IMR-90 (cell line): ENCODE measurements around the gene TMEM135. TPM values are rescaled to one million over a fixed set of nuclear protein-coding genes. Genes with fewer than 3 reads are reported as not detected.

Source experiments
- ATAC-seq: fragments of 200-7000 bp; cut with Tn5 transposase; 2 replicates; pipeline ENCODE4 v1.9.1; 2020; ENCODE audit warnings: low read depth, mild to moderate bottlenecking, moderate library complexity
- BruUV-seq: library from RNA; stranded (reverse); fragments of 400-500 nt; replicated peaks from 2 replicates; lab custom pipeline; 2021; lab: Mats Ljungman, UMichigan
- CTCF ChIA-PET: fragments of 300-600 bp; formaldehyde crosslinking; extraction: SDS; loops from one replicate; lab custom pipeline; 2021; ENCODE audit warnings: antibody characterized with exemption; lab: Yijun Ruan, JAX
- POLR2A ChIA-PET: fragments of 300-600 bp; sonication (Branson Sonifier 250); formaldehyde crosslinking; loops from one replicate; lab custom pipeline; 2022; ENCODE audit warnings: antibody characterized with exemption; ENCODE audit not compliant: unreplicated experiment; lab: Charles Lee
- DNase-seq: peaks from one replicate; pipeline ENCODE4 v3.0.0; 2013
- H2AFZ ChIP-seq: replicated peaks from 2 replicates; pipeline ENCODE3; 2013; ENCODE audit warnings: low read length, mild to moderate bottlenecking; ENCODE audit not compliant: poor library complexity
- H2AK5ac ChIP-seq: 2 replicates; pipeline ENCODE4 v1.6.1; 2013; ENCODE audit warnings: low read depth, low read length, inconsistent platforms
- H2AK9ac ChIP-seq: replicated peaks from 2 replicates; pipeline ENCODE3; 2013; ENCODE audit warnings: mild to moderate bottlenecking, low read depth, low read length, moderate library complexity; ENCODE audit not compliant: poor library complexity
- H2BK120ac ChIP-seq: 2 replicates; pipeline ENCODE4 v1.6.1; 2013; ENCODE audit warnings: low read depth, low read length, inconsistent platforms
- H2BK15ac ChIP-seq: 3 replicates; pipeline ENCODE4 v1.6.1; 2013; ENCODE audit warnings: low read depth, low read length, inconsistent platforms
- H2BK20ac ChIP-seq: 2 replicates; pipeline ENCODE4 v1.6.1; 2013; ENCODE audit warnings: low read depth, mild to moderate bottlenecking, inconsistent platforms, low read length, moderate library complexity
- H2BK5ac ChIP-seq: 2 replicates; pipeline ENCODE4 v1.6.1; 2013; ENCODE audit warnings: mild to moderate bottlenecking, low read depth, low read length, inconsistent platforms; ENCODE audit not compliant: poor library complexity, severe bottlenecking
- H3K14ac ChIP-seq: replicated peaks from 2 replicates; pipeline ENCODE4 v1.6.1; 2013; ENCODE audit warnings: low read depth, low read length, inconsistent platforms
- H3K18ac ChIP-seq: 2 replicates; pipeline ENCODE4 v1.6.1; 2013; ENCODE audit warnings: low read depth, low read length, control low read depth
- H3K23ac ChIP-seq: 2 replicates; pipeline ENCODE4 v1.6.1; 2013; ENCODE audit warnings: low read depth, low read length, inconsistent platforms
- H3K27ac ChIP-seq: 2 replicates; pipeline ENCODE4 v1.5.1; 2013; ENCODE audit warnings: mild to moderate bottlenecking, control low read depth, low read length; ENCODE audit not compliant: insufficient read depth
- H3K27me3 ChIP-seq: 2 replicates; pipeline ENCODE4 v1.6.1; 2013; ENCODE audit warnings: low read length; ENCODE audit not compliant: control insufficient read depth, insufficient read depth
- H3K36me3 ChIP-seq: 2 replicates; pipeline ENCODE4 v1.6.1; 2013; ENCODE audit warnings: low read length, mixed read lengths; ENCODE audit not compliant: control insufficient read depth, insufficient read depth
- H3K4ac ChIP-seq: 2 replicates; pipeline ENCODE4 v1.6.1; 2013; ENCODE audit warnings: low read depth, low read length, inconsistent platforms
- H3K4me1 ChIP-seq: 2 replicates; pipeline ENCODE4 v1.6.1; 2013; ENCODE audit warnings: low read length, mixed read lengths; ENCODE audit not compliant: control insufficient read depth, insufficient read depth
- H3K4me2 ChIP-seq: 2 replicates; pipeline ENCODE4 v1.6.1; 2013; ENCODE audit warnings: low read depth, mild to moderate bottlenecking, control low read depth, low read length, moderate library complexity
- H3K4me3 ChIP-seq: 2 replicates; pipeline ENCODE4 v1.5.1; 2013; ENCODE audit warnings: low read depth, mild to moderate bottlenecking, control low read depth, low read length, moderate library complexity; ENCODE audit not compliant: insufficient read depth
- H3K56ac ChIP-seq: 2 replicates; pipeline ENCODE4 v1.6.1; 2013; ENCODE audit warnings: low read length, inconsistent platforms; ENCODE audit not compliant: insufficient read depth; ENCODE audit errors: extremely low read depth
- H3K79me1 ChIP-seq, 2 experiments: 2 replicates each; pipeline ENCODE4 v1.6.1; 2013; ENCODE audit warnings: low read length in 2 of 2, inconsistent platforms in 1 of 2, low read depth in 1 of 2
- H3K9ac ChIP-seq: 2 replicates; pipeline ENCODE4 v1.6.1; 2013; ENCODE audit warnings: low read depth, low read length, control low read depth
- H3K9me1 ChIP-seq: 2 replicates; pipeline ENCODE4 v1.6.1; 2013; ENCODE audit warnings: low read length, inconsistent platforms; ENCODE audit not compliant: insufficient read depth
- H3K9me3 ChIP-seq: 2 replicates; pipeline ENCODE4 v1.6.1; 2013; ENCODE audit warnings: low read length; ENCODE audit not compliant: control insufficient read depth, insufficient read depth
- H4K20me1 ChIP-seq: 2 replicates; pipeline ENCODE4 v1.6.1; 2013; ENCODE audit warnings: low read length, inconsistent platforms; ENCODE audit not compliant: insufficient read depth
- H4K5ac ChIP-seq: 2 replicates; pipeline ENCODE4 v1.6.1; 2013; ENCODE audit warnings: mild to moderate bottlenecking, low read depth, low read length, control low read depth
- H4K8ac ChIP-seq, 2 experiments: 2 replicates each; pipeline ENCODE4 v1.6.1; 2013; ENCODE audit warnings: low read depth in 2 of 2, low read length in 2 of 2, control low read depth in 1 of 2, inconsistent platforms in 1 of 2
- H4K91ac ChIP-seq: 2 replicates; pipeline ENCODE4 v1.6.1; 2013; ENCODE audit warnings: low read depth, low read length, inconsistent platforms; ENCODE audit not compliant: insufficient read depth
- BHLHE40 ChIP-seq: fragments of 150-350 bp; IDR thresholded peaks from 2 replicates; pipeline ENCODE4 v1.6.1; 2016; ENCODE audit warnings: mild to moderate bottlenecking, low read depth, low read length
- CEBPB ChIP-seq: IDR thresholded peaks from 2 replicates; pipeline ENCODE4 v1.6.1; 2012; ENCODE audit warnings: low read depth, low read length, improper control_type of control experiment
- CHD1 ChIP-seq: IDR thresholded peaks from 2 replicates; pipeline ENCODE4 v1.6.1; 2012; ENCODE audit warnings: low read depth, low read length, improper control_type of control experiment
- FOS ChIP-seq: fragments of 150-350 bp; IDR thresholded peaks from 2 replicates; pipeline ENCODE4 v1.6.1; 2016; ENCODE audit warnings: low read depth, low read length
- MAZ ChIP-seq: IDR thresholded peaks from 2 replicates; pipeline ENCODE4 v1.6.1; 2012; ENCODE audit warnings: low read depth, mild to moderate bottlenecking, low read length, improper control_type of control experiment, moderate library complexity, borderline replicate concordance
- MXI1 ChIP-seq: IDR thresholded peaks from 2 replicates; pipeline ENCODE4 v1.6.1; 2012; ENCODE audit warnings: low read depth, mild to moderate bottlenecking, low read length, moderate library complexity, borderline replicate concordance
- RAD21 ChIP-seq: IDR thresholded peaks from 2 replicates; pipeline ENCODE4 v1.6.1; 2012; ENCODE audit warnings: low read length, improper control_type of control experiment
- RCOR1 ChIP-seq: IDR thresholded peaks from 2 replicates; pipeline ENCODE4 v1.6.1; 2012; ENCODE audit warnings: mild to moderate bottlenecking, low read length, improper control_type of control experiment; ENCODE audit not compliant: insufficient replicate concordance
- RFX5 ChIP-seq: IDR thresholded peaks from 2 replicates; pipeline ENCODE4 v1.8.0; 2012; ENCODE audit warnings: low read depth, mild to moderate bottlenecking, low read length, moderate library complexity
- SMC3 ChIP-seq: fragments of 150-350 bp; IDR thresholded peaks from 2 replicates; pipeline ENCODE4 v1.6.1; 2016; ENCODE audit warnings: low read depth, mild to moderate bottlenecking, antibody characterized with exemption, low read length, moderate library complexity
- WGBS, 2 experiments: methylation state at CpG; one replicate each; pipeline versions ENCODE4 v1.1.5 to v1.1.7; 2013; ENCODE audit warnings: missing lambda C conversion rate in 2 of 2; ENCODE audit not compliant: insufficient read length in 1 of 2; ENCODE audit errors: extremely low coverage in 2 of 2; 5-methylcytosine and 5-hydroxymethylcytosine counted together
- dilution Hi-C: fragments of 300-500 bp; cut with HindIII; formaldehyde crosslinking; loops from one replicate; pipeline ENCODE4 v1.14.3; 2018; ENCODE audit warnings: low sequenced_read_pairs; ENCODE audit not compliant: unreplicated experiment
- in situ Hi-C: fragments of 300-500 bp; cut with MboI; formaldehyde crosslinking; loops from 3 replicates; pipeline ENCODE4 v1.14.3; 2019; ENCODE audit warnings: low sequenced_read_pairs, inconsistent platforms, mixed read lengths
- intact Hi-C: fragments of 100-400 bp; cut with micrococcal nuclease; formaldehyde crosslinking; loops from 2 replicates; pipeline ENCODE4 v1.10.0; 2022
- polyA plus RNA-seq, 3 experiments: library from polyadenylated mRNA; depleted of rRNA; stranded (reverse); fragments of >200 nt; gene quantifications; 2 replicates each; pipeline ENCODE4 v1.2.3, GENCODE V29; 2012; ENCODE audit warnings: low replicate concordance in 1 of 3
- total RNA-seq: library from RNA; depleted of rRNA; stranded (reverse); fragments of >200 nt; gene quantifications from 2 replicates; pipeline ENCODE4 v1.2.3, GENCODE V29; 2012
- TF ChIP-seq, protein P1 (sequence below): conservative IDR thresholded peaks from 2 replicates; pipeline ENCODE4 v1.5.1; 2012; ENCODE audit warnings: mild to moderate bottlenecking, low read depth, low read length, improper control_type of control experiment
- TF ChIP-seq, protein P2 (sequence below): fragments of 150-350 bp; IDR thresholded peaks from 2 replicates; pipeline ENCODE4 v1.6.1; 2016; ENCODE audit warnings: low read depth, mild to moderate bottlenecking, low read length, moderate library complexity, borderline replicate concordance

Gene TMEM135
- total and polyA plus RNA-seq, 2 of the 4 experiments (the other 2 are of a cell fraction): 3.9 to 5.9 TPM

DNA sequence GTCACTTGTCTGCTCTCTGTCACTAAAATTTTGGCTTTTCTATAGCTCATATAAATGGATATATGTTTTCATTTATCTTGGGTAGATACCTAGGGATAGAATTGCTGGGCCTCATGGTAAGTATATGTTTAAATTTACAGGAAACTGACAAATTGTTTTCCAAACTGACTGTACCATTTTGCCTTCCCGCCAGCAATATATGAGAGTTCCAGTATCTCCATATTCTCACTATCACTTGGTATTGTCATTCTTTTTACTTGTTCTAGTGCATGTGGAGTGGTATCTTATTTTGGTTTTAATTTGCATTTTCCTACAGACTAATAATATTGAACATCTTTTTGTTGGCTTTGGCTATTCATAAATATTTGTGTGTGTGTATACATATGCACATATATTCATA, 101.7 kb downstream of the TMEM135 start:
- WGBS, 2 experiments: no CpG with 5 or more reads among the region's 1 CpG
- ChIA-PET CTCF (interaction anchor here (1.4 kb wide), 1 partner anchor 42 kb away, joined by 4 read pairs; no protein-coding TSS in a partner anchor), POLR2A (no interaction called here)
- in situ Hi-C loops (no loop called here), intact Hi-C loops (no loop called here), dilution Hi-C loops (no loop called here)
- Histone ChIP-seq H2BK20ac (no peak overlapping the region), H4K5ac (no peak overlapping the region), H2AFZ (no peak overlapping the region), H2BK5ac (no peak overlapping the region), H2BK120ac (no peak overlapping the region), H3K9me1 (no peaks in the 10 kb centered on the region; the same call in 1 of the 2 replicates), H3K4ac (no peak overlapping the region), H3K14ac (no peak overlapping the region), H2BK15ac (no peak overlapping the region), H3K4me1 (no peaks in the 10 kb centered on the region), H3K4me3 (no peak overlapping the region), H3K4me2 (no peak overlapping the region), H3K27ac (no peak overlapping the region), H3K36me3 (no peaks in the 10 kb centered on the region), H4K91ac (no peak overlapping the region), H3K56ac (no peak overlapping the region), H4K8ac (no peak overlapping the region), H3K79me1 (peaks cover 4 to 9% of the 10 kb centered on the region in 2 experiments; a peak in 3 of 4 replicates), H3K23ac (no peak overlapping the region), H4K20me1 (no peaks in the 10 kb centered on the region), H3K9ac (no peak overlapping the region), H3K18ac (no peak overlapping the region), H3K27me3 (no peaks in the 10 kb centered on the region), H2AK5ac (no peak overlapping the region), H2AK9ac (no peak overlapping the region), H3K9me3 (no peaks in the 10 kb centered on the region)
- DNase-seq (no peak), ATAC-seq (no peak)
- TF ChIP-seq, protein P1, sequence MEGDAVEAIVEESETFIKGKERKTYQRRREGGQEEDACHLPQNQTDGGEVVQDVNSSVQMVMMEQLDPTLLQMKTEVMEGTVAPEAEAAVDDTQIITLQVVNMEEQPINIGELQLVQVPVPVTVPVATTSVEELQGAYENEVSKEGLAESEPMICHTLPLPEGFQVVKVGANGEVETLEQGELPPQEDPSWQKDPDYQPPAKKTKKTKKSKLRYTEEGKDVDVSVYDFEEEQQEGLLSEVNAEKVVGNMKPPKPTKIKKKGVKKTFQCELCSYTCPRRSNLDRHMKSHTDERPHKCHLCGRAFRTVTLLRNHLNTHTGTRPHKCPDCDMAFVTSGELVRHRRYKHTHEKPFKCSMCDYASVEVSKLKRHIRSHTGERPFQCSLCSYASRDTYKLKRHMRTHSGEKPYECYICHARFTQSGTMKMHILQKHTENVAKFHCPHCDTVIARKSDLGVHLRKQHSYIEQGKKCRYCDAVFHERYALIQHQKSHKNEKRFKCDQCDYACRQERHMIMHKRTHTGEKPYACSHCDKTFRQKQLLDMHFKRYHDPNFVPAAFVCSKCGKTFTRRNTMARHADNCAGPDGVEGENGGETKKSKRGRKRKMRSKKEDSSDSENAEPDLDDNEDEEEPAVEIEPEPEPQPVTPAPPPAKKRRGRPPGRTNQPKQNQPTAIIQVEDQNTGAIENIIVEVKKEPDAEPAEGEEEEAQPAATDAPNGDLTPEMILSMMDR: no peak
- TF ChIP-seq RFX5 (no peak), CHD1 (no peak), MAZ (no peak), RAD21 (no peak), SMC3 (no peak), CEBPB (no peak), MXI1 (no peak), RCOR1 (no peak), BHLHE40 (no peak), FOS (no peak)
- TF ChIP-seq, protein P2, sequence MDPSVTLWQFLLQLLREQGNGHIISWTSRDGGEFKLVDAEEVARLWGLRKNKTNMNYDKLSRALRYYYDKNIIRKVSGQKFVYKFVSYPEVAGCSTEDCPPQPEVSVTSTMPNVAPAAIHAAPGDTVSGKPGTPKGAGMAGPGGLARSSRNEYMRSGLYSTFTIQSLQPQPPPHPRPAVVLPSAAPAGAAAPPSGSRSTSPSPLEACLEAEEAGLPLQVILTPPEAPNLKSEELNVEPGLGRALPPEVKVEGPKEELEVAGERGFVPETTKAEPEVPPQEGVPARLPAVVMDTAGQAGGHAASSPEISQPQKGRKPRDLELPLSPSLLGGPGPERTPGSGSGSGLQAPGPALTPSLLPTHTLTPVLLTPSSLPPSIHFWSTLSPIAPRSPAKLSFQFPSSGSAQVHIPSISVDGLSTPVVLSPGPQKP: no peak
- BruUV-seq: no TSS peak
